ENCODE data around the gene ELF1. TPM values are rescaled to one million over a fixed set of nuclear protein-coding genes. Genes with fewer than 3 reads are reported as not detected.

Gene ELF1
- polyA plus RNA-seq, 3 donors: 48.9 to 51.7 (median 51.5) TPM

GRCh38 chr13:41008349-41008980 lies 10.7 kb downstream of the ELF1 start:
- no peak for DNase-seq

DNA sequence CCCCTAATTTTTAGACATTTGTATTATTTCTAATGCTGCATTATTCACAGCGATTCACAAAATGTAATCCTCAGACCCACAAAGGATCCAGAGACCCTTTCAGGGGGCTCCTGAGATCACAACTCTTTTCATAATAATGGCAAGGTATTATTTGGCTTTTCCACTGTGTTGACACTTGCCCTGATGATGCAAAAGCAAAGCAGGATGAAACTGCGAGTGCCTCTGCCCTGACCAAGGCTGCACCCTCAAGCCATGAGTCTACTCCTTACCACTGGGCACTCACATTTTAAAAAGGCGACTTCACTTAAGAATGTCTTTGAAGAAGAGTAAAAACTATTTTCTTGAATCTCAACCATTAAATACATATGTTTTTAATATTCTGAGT lies 11.4 kb downstream of the ELF1 start:
- no peak for DNase-seq

- no peak for DNase-seq
These were observed 12.0 kb downstream of the ELF1 start for GRCh38 chr13:41006978-41007743.

- no peak for DNase-seq
These were observed 12.8 kb downstream of the ELF1 start for GRCh38 chr13:41006306-41006705.

DNA sequence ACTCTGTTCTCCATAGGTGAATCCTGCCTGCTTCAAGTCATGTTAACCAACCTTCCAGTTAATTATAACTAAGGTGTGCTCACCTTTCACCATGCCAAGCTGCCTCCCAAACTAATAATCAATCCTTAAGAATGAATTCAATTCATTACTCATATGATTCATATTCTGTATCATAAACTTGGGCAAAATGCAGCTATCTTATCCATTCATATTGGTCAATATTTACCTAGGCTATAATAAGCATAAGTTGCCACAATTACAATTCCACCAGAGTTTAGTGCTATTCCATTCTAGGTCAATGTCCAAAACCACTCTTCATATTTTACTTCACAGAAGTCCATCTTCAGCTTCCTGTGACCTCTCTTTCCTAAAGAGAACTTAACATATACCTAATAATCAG lies 13.4 kb downstream of the ELF1 start:
- no peak for DNase-seq

- DNase-seq: no peak
These were observed 14.0 kb downstream of the ELF1 start for GRCh38 chr13:41004875-41005693.

DNA sequence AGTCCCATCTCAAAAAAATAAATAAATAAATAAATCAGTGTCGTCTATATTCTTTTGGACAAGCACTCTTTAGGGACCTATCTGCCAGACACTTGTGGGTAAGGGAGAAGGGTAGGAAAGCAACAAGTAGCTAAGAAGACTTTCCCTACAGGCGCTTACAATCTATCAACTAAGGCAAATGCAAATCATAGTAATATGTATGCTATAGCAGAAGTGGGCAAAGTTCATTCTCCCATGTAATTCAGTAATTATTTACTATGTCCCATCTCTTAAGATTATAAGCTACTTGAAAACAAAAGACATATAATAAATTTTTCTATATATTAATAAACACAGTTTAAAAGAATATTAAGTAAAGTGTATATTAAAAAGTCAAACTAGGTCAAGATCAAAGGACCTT lies 16.5 kb downstream of the ELF1 start:
- DNase-seq: no peak

GRCh38 chr13:41001695-41002094 lies 17.4 kb downstream of the ELF1 start:
- no peak for DNase-seq

DNA sequence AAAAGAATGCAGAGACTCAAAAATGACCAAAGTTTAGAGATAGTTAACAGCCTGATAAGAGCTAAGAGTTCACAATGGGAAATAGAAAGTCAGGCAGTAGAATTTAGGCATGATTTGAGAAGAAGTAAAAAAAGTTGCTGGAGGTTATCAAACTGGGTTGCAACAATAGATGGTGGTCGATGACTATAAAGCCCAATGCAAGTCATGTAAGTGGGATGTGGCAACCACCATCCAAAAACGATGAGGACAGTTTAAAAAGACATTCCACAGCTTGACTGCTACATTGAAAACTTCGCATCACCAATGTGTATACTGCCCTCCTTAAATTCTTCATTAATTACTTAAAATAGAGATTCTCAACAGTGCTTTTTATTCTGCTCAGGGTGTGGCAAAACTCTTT lies 19.7 kb downstream of the ELF1 start:
- DNase-seq: no peak

GRCh38 chr13:40996426-40997092 lies 22.6 kb downstream of the ELF1 start:
- DNase-seq: no peak

DNA sequence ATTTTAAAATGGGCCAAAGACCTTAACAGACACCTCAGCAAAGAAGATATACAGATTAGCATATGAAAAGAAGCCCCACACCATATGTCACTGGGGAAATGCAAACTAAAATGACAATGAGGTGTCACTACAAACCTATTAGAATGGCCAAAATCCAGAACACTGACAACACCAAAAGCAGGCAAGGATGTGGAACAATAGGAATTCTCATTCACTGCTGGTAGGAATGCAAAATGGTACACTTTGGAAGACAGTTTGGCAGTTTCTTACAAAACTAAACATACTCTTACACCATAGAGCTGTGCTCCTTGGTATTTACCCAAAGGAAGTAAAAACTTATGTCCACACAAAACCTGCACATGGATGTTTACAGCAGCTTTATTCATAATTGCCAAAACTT lies 23.1 kb downstream of the ELF1 start:
- no peak for DNase-seq

DNA sequence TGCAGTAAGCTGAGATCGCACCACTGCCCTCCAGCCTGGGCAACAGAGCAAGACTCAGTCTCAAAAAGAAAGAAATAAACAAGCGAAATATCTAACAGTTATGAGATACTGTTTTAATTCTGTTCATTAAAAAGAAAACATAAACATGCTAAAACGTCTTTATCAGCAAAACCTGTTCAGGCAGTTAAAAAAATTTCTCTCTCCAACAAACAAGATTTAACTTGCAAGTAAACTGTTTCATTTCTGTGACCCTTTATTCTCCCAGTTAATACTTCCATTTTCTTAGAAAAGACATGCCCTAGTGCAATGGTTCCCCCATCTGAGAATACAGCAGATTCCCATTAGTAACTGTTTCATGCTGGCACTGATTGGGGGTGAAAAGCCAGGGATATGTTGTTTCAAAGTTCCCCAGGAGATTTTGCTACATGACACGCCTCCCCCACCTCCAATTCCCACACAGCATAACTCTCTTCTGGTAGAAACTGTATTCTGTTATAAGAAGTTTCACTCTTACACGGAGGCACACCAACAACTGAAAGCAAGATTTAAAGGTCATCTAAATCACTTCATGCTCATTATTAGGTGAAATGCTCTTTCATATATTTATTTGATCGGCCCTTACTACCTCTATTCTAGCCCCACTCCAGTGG lies 24.4 kb downstream of the ELF1 start:
- DNase-seq: no peak

DNA sequence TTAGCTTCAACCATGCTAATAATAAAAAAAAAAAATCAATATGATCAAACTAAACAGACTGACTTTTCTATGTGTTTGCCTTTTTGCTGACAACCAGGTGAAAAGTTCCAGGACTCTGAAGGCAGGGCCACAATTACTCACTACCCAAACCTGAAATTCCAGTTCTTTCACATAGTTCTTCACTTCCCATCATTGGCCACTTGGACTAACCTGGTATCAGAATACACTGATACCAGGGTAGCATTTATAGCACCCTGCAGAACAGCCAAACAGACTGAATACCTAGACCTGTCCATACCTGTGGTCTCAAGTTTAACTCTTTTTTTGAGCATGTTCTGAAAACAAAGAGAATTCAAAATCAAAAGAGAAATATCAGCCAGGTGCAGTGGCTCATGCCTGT lies 25.1 kb downstream of the ELF1 start:
- DNase-seq: peak; percentile 73

DNA sequence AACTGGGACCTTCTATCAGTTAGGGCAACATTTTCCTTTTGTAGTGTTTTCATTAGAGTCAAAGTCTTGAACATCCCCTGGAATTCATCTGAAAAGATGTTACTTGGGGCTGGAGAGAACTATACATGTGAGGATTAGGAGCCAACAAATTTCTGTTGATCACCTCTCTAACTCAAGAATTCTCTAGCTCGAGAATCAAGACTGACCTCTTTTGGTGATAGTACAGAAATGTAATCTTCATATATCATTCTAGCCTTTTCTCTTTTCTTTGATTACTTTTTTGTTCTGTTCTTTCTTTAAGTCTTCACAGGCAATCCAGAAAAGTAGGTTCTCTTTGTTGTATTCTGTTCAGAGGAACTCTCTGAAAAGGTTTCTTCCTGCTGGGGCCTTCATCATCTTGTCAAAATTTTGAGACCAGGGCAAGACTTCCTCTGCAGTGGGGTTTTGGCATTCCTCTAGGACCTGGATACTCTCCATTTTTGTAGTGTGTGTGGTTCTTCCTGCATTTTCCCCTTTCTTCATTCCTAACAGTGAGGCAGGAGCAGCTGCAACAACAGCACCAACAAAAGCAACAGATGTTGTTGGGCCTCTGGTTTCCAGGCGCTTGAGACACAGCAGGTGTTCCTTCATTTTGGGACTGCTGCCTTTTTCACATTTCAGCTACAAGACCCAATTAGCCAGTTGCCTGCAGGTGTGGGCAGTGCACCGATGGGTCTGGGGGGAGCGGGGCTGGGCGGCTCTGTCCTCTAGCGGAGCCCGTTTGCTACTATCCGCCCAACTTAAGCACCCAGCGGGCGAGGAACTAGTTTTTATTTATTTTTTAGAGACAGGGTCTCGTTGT lies 26.2 kb downstream of the ELF1 start:
- DNase-seq: no peak

- DNase-seq: no peak
These were observed 31.4 kb downstream of the ELF1 start for GRCh38 chr13:40987606-40988280.

DNA sequence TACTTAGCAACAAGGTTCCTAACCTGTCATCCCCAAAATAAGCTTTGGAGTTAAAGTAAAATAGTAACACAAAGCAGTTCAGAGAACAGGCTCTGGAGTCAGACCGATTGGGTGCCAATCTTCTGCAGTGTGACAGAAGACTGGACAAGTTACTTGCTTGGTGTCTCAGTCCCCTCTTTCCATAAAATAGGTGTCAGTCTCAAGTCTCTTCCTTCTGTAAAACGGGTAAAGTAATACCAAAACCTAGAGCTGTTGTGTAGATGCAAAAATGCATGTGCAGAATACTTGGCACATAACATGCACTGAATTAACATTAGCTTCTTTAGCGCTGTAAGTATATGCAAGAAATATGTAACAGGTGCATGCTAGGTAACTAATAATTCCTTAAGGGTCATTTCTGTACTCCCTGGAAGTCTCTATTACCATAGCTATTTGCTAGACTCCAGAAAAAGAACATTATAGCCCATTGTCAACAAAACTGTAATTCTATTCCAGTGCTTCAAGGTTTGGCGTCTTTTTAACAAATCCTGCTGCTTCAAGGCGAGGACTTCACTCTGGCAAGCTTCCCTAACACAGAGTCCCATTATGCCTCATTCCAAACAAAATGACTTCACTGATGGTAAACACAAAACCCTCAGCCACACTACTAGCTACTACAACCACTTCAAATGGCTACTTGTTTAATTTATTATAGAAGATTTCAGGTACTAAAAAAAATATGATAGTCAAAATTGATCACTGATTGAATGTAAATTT lies 32.8 kb downstream of the ELF1 start:
- DNase-seq: no peak

GRCh38 chr13:40985381-40986100 lies 33.6 kb downstream of the ELF1 start:
- DNase-seq: no peak

DNA sequence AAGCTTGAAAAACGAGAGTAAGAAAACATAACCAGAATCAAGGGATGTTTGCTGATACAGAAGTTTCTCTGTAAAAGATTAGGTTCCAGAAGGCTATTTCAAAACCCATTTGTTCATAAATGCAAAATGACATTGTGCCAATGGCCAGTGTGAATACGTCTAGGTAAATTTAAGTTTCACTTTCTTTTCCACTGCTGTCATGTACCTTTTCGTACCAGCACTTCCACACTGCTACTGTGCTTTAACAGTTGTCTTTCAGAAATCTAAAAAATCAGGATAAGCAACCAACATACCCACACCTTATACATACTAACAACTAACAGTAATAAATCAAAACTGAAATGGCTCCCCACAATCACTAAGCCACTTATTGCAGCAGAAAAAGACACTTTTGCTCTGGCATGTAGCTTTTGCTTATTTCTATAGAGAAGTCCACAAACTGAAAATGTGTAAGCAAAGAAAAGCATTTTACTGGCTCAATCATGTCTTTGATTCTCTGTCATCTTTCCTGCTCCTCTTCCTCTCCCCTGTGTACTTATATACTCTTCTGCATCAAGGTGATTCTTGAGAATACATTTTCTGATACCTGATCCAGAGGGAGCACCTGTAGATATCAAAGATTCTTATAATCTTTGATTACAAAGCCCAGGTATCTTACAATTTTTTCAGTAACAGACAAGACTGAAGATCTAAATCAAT lies 34.3 kb downstream of the ELF1 start:
- no peak for DNase-seq

Data from renal pelvis (tissue), 4 donors.